Measurements from ENCODE around the gene CLEC16A. TPM values are rescaled to one million over a fixed set of nuclear protein-coding genes. Genes with fewer than 3 reads are reported as not detected.

CLEC16A gene
- total RNA-seq, 4 donors from 2014 or later = 38.2 to 153 (median 92.7) TPM

- Histone ChIP-seq H3K4me1 (peaks cover 39 to 64% (median 44%) of the 10 kb centered on the region in 4 donors), H3K27ac (peak overlapping the region; percentile 71 to 79 (median 76)), H3K27me3 (no peaks in the 10 kb centered on the region), H3K9me3 (no peaks in the 10 kb centered on the region), H3K36me3 (no peaks in the 10 kb centered on the region), H3K4me3 (no peak overlapping the region)
- no peak for DNase-seq
- TF ChIP-seq CTCF (IDR thresholded peaks at IDR 0.05) (no peak), EP300 (IDR thresholded peaks at IDR 0.05; ENCODE audit: low read depth) (no peak), POLR2A (IDR thresholded peaks at IDR 0.05) (no peak), POLR2AphosphoS5 (IDR thresholded peaks at IDR 0.05) (no peak)
- intact Hi-C loops (cut with DNase I; ENCODE audit: low total_unique reads) (no loop called here), in situ Hi-C loops (cut with MboI; ENCODE audit: low pct_ligation_motif_present in 1 of 4, low pct_unique_long_range_greater_than_20kb in 1 of 4, low sequenced_read_pairs in 3 of 4) (no loop called here)
- 85% methylated on average over 10 of the region's 10 CpGs; no CpG with 5 or more reads in 1 of the 2 donors for WGBS, 2 donors (ENCODE audit: low coverage in 1 of 2)
Observed at GRCh38 chr16:11080327-11080967, 136.1 kb downstream of the CLEC16A start.

GRCh38 chr16:11080999-11081630 is 136.8 kb downstream of the CLEC16A start:
- Histone ChIP-seq H3K4me3 (no peak overlapping the region), H3K4me1 (peaks cover 41 to 70% (median 46%) of the 10 kb centered on the region in 4 donors), H3K36me3 (no peaks in the 10 kb centered on the region), H3K27ac (peak overlapping the region; percentile 71 to 79 (median 76)), H3K27me3 (no peaks in the 10 kb centered on the region), H3K9me3 (no peaks in the 10 kb centered on the region)
- no peak for TF ChIP-seq POLR2A (IDR thresholded peaks at IDR 0.05)
- TF ChIP-seq EP300 (IDR thresholded peaks at IDR 0.05; ENCODE audit: low read depth) = no peak
- no peak for TF ChIP-seq POLR2AphosphoS5 (IDR thresholded peaks at IDR 0.05)
- TF ChIP-seq CTCF (IDR thresholded peaks at IDR 0.05) = no peak
- WGBS, 2 donors (ENCODE audit: low coverage in 1 of 2) = 93 to 95% methylated on average over 3 to 7 of the region's 7 CpGs
- in situ Hi-C loops (cut with MboI; ENCODE audit: low pct_ligation_motif_present in 1 of 4, low pct_unique_long_range_greater_than_20kb in 1 of 4, low sequenced_read_pairs in 3 of 4) = no loop called here
- intact Hi-C loops (cut with DNase I; ENCODE audit: low total_unique reads) = no loop called here
- no peak for DNase-seq

- in situ Hi-C loops (cut with MboI; ENCODE audit: low pct_ligation_motif_present in 1 of 4, low pct_unique_long_range_greater_than_20kb in 1 of 4, low sequenced_read_pairs in 3 of 4) (no loop called here), intact Hi-C loops (cut with DNase I; ENCODE audit: low total_unique reads) (no loop called here)
- WGBS, 2 donors (ENCODE audit: low coverage in 1 of 2) = 93 to 95% methylated on average over 3 to 16 of the region's 16 CpGs
- Histone ChIP-seq H3K4me3 (no peak overlapping the region), H3K9me3 (no peaks in the 10 kb centered on the region), H3K27ac (no peak overlapping the region), H3K36me3 (no peaks in the 10 kb centered on the region), H3K27me3 (no peaks in the 10 kb centered on the region), H3K4me1 (peaks cover 41 to 66% (median 45%) of the 10 kb centered on the region in 4 donors)
- no peak for DNase-seq
- no peak for TF ChIP-seq CTCF (IDR thresholded peaks at IDR 0.05)
Observed at GRCh38 chr16:11082108-11082859, 137.9 kb downstream of the CLEC16A start.

GRCh38 chr16:11082860-11083388 is 138.6 kb downstream of the CLEC16A start:
- TF ChIP-seq POLR2AphosphoS5 (IDR thresholded peaks at IDR 0.05) (no peak), POLR2A (IDR thresholded peaks at IDR 0.05) (no peak), CTCF (IDR thresholded peaks at IDR 0.05) (no peak), EP300 (IDR thresholded peaks at IDR 0.05; ENCODE audit: low read depth) (no peak)
- in situ Hi-C loops (cut with MboI; ENCODE audit: low pct_ligation_motif_present in 1 of 4, low pct_unique_long_range_greater_than_20kb in 1 of 4, low sequenced_read_pairs in 3 of 4) = no loop called here
- no peak for DNase-seq
- Histone ChIP-seq H3K4me1 (peaks cover 36 to 59% (median 40%) of the 10 kb centered on the region in 4 donors), H3K4me3 (no peak overlapping the region), H3K27me3 (no peaks in the 10 kb centered on the region), H3K27ac (no peak overlapping the region), H3K36me3 (no peaks in the 10 kb centered on the region), H3K9me3 (no peaks in the 10 kb centered on the region)
- intact Hi-C loops (cut with DNase I; ENCODE audit: low total_unique reads) = no loop called here
- 95% methylated on average over 2 of the region's 2 CpGs; no CpG with 5 or more reads in 1 of the 2 donors for WGBS, 2 donors (ENCODE audit: low coverage in 1 of 2)

All from transverse colon (tissue), 4 donors.